Stimulated activated CD8-positive, alpha-beta memory T cell treated with anti-CD3 and anti-CD28 coated beads, Interleukin-15, amount 100 ng/mL, for 24 hours (primary cell): ENCODE measurements around the gene FOXRED1.
A peak's percentile ranks its signal among the peaks of the same experiment; 100 is the strongest.
"Not testable (repeated sequence)": the region's sequence is repeated elsewhere in the genome, so short reads cannot be mapped to it uniquely, and the experiment has no call there.

Experiments used
- DNase-seq: peaks from one replicate; pipeline ENCODE4 v3.0.0-alpha.2; 2020; ENCODE audit warnings: low read depth

FOXRED1 gene

GRCh38 chr11:126268708-126269579 is at the start of gene FOXRED1, which contains the start of gene SRPRA:
TSS of gene FOXRED1 (plus strand) at chr11:126269154. CDS start at chr11:126269207, 53 bp downstream.
TSS of gene SRPRA (minus strand) at chr11:126268895. CDS start at chr11:126268804, 91 bp downstream.
- DNase-seq, result peak; percentile 97

GRCh38 chr11:126219547-126219946 is 49.4 kb upstream of the FOXRED1 start:
- no peak for DNase-seq

- DNase-seq, result no peak
These were observed 44.2 kb upstream of the FOXRED1 start for GRCh38 chr11:126224647-126225294.

GRCh38 chr11:126225295-126225665 is 43.7 kb upstream of the FOXRED1 start:
- no peak for DNase-seq

- DNase-seq, result no peak
These were observed 42.4 kb upstream of the FOXRED1 start for GRCh38 chr11:126226334-126227084.

GRCh38 chr11:126229858-126230540 is 39.0 kb upstream of the FOXRED1 start:
- DNase-seq, result no peak

- no peak for DNase-seq
These were observed 37.1 kb upstream of the FOXRED1 start for GRCh38 chr11:126231725-126232459.

- DNase-seq, result no peak
These were observed 36.3 kb upstream of the FOXRED1 start for GRCh38 chr11:126232683-126233082.

GRCh38 chr11:126233391-126233790 is 35.6 kb upstream of the FOXRED1 start:
- no peak for DNase-seq

GRCh38 chr11:126246636-126247035 is 22.3 kb upstream of the FOXRED1 start:
- DNase-seq, result no peak

- no peak for DNase-seq
These were observed 15.7 kb upstream of the FOXRED1 start for GRCh38 chr11:126253265-126253664.

GRCh38 chr11:126254819-126255218 is 14.1 kb upstream of the FOXRED1 start:
- no peak for DNase-seq

GRCh38 chr11:126255507-126255906 is 13.4 kb upstream of the FOXRED1 start:
- DNase-seq, result not testable (repeated sequence)

- no peak for DNase-seq
These were observed 12.7 kb upstream of the FOXRED1 start for GRCh38 chr11:126256216-126256615.

GRCh38 chr11:126257144-126257543 is 11.8 kb upstream of the FOXRED1 start:
- no peak for DNase-seq

- DNase-seq, result no peak
These were observed 11.2 kb upstream of the FOXRED1 start for GRCh38 chr11:126257764-126258163.

GRCh38 chr11:126262216-126262615 is 6.7 kb upstream of the FOXRED1 start:
- DNase-seq, result no peak

- no peak for DNase-seq
These were observed 5.5 kb upstream of the FOXRED1 start for GRCh38 chr11:126263489-126263888.

GRCh38 chr11:126265811-126266210 is 3.1 kb upstream of the FOXRED1 start:
- no peak for DNase-seq

- DNase-seq, result no peak
These were observed 1.3 kb upstream of the FOXRED1 start for GRCh38 chr11:126267650-126268049.

GRCh38 chr11:126268361-126268707 is 620 bp upstream of the FOXRED1 start:
- DNase-seq, result no peak
